NB4 (cell line): Measurements from ENCODE around the gene GDPGP1.

ENCODE experiments used
- CTCF ChIP-seq: IDR thresholded peaks from one replicate; pipeline ENCODE4 v1.5.1; 2012; ENCODE audit warnings: low read depth, low read length
- MYC ChIP-seq: IDR thresholded peaks from 2 replicates; pipeline ENCODE4 v1.6.1; 2011; ENCODE audit warnings: low read depth, low read length
- POLR2A ChIP-seq: IDR thresholded peaks from 2 replicates; pipeline ENCODE4 v1.6.1; 2011; ENCODE audit warnings: mild to moderate bottlenecking; ENCODE audit not compliant: insufficient read length; ENCODE audit errors: extremely low read depth

GRCh38 chr15:90203473-90203872 lies 30.5 kb upstream of the GDPGP1 start:
- TF ChIP-seq CTCF (no peak), MYC (no peak), POLR2A (no peak)
